GM13977 (cell line): ENCODE results near the gene AGT.

Source experiments
- DNase-seq: peaks from one replicate; pipeline ENCODE4 v3.0.0; 2012; ENCODE audit warnings: low spot score
- CTCF ChIP-seq: IDR thresholded peaks from 2 replicates; pipeline ENCODE4 v1.5.1; 2012; ENCODE audit warnings: mild to moderate bottlenecking, control low read depth; ENCODE audit not compliant: insufficient read depth; ENCODE audit errors: extremely low read depth, missing control alignments
- in situ Hi-C: fragments of 300-500 bp; cut with MboI; formaldehyde crosslinking; loops from one replicate; pipeline ENCODE4 v1.12.0; 2022; ENCODE audit warnings: low sequenced_read_pairs, low pct_unique_long_range_greater_than_20kb, mixed read lengths, inconsistent platforms; ENCODE audit not compliant: unreplicated experiment

Gene AGT

DNA sequence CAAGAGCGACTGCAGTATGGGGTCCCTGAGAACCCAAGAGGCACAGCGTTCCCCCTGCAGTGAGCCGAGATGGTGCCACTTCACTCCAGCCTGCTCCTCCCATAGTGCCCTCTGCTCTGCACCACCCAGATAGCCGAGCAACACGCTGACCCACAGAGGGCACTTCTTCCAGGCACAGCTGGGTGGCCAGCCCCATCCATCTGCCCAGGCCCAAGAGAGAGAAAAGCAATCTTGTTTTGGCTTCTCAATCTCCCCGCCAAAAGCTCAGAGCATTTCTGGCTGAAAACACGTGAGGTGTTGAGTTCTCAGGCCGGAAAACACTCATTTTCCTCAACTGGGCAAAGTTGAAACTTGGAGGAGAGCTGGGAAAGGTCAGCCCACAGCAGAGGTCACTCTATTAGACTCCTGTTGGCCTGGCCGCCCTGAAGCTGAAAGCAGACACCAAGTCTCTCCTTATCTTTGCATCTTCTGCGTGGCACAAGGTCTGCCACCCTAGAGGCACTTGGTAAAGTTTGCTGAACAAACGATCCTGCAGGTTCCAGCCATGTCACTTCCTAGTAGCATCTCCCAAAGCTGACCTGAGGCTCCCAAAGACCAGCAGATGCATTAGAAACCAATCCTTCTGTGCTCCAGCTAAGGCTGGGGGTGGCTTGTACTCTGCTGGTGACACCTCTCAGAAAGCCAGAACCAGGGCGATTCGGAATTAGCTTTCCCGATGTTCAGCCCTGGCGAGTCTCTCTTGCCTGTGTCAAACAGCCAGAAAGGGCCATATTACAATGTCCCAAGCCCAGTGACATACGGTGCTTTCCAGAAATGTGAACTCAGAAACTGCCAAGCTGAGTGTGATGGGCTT is 44.2 kb upstream of the AGT start:
- DNase-seq, result no peak
- in situ Hi-C loops, result no loop called here
- TF ChIP-seq CTCF, result no peak

- in situ Hi-C loops, result no loop called here
- no peak for DNase-seq
- TF ChIP-seq CTCF, result no peak
Observed at GRCh38 chr1:230754796-230755195, 40.9 kb upstream of the AGT start.

- TF ChIP-seq CTCF, result no peak
- in situ Hi-C loops, result no loop called here
- peak; percentile 39 for DNase-seq
Observed at GRCh38 chr1:230753586-230754251, 39.8 kb upstream of the AGT start.

GRCh38 chr1:230753191-230753585 is 39.3 kb upstream of the AGT start:
- in situ Hi-C loops, result no loop called here
- no peak for DNase-seq
- no peak for TF ChIP-seq CTCF

GRCh38 chr1:230752407-230752806 is 38.5 kb upstream of the AGT start:
- DNase-seq, result no peak
- no peak for TF ChIP-seq CTCF
- in situ Hi-C loops, result no loop called here

GRCh38 chr1:230750986-230751625 is 37.2 kb upstream of the AGT start:
- in situ Hi-C loops, result no loop called here
- DNase-seq, result no peak
- no peak for TF ChIP-seq CTCF
